HG03039 (cell line): ENCODE measurements around the gene TFB2M.
A peak's percentile ranks its signal among the peaks of the same experiment; 100 is the strongest.
"Not testable (repeated sequence)": the region's sequence is repeated elsewhere in the genome, so short reads cannot be mapped to it uniquely, and the experiment has no call there.

Experiments
- ATAC-seq: cut with Tn5 transposase; IDR thresholded peaks from one replicate; pipeline ENCODE4 v1.9.1; 2021; ENCODE audit warnings: mild to moderate bottlenecking, moderate library complexity; ENCODE audit not compliant: unreplicated experiment

Gene TFB2M, protein sequence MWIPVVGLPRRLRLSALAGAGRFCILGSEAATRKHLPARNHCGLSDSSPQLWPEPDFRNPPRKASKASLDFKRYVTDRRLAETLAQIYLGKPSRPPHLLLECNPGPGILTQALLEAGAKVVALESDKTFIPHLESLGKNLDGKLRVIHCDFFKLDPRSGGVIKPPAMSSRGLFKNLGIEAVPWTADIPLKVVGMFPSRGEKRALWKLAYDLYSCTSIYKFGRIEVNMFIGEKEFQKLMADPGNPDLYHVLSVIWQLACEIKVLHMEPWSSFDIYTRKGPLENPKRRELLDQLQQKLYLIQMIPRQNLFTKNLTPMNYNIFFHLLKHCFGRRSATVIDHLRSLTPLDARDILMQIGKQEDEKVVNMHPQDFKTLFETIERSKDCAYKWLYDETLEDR

GRCh38 chr1:246566128-246566812 is at the start of gene TFB2M, which contains the start of gene CNST:
TSS of gene TFB2M (minus strand) at chr1:246566261. CDS start at chr1:246566138, 123 bp downstream.
TSS of gene CNST (plus strand) at chr1:246566456. CDS start at chr1:246591563, 25,107 bp downstream.
- ATAC-seq = peak; percentile 92

DNA sequence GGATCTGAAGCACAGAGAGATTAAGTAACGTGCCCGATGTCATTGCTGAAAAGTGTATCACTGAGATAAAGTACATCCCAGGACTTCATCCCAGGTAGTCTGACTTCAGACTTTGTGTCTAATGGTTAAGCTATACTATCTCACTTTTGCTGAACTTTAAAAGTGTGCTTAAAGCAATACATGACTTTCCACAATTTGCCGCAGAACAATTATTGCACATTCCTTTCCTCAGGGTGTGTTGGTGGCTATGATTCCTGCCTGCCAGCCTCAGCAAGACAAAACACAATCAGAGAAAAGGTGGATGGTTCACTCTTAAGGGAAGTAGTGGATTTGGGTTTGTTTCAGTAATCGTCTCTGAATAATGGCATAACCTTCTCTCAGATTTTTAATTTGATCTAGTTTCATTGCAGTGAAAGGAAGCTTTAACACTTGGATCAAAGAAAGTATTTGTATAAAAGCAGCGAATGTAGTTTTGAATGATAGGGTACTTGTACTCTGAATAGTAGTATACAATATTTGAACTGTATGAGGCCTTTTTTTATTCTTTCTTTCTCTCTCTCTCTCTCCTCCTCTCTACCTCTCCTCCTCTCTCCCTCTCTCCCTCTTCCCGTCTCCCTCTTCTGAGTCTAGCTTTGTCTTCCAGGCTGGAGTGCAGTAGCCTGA is 47.2 kb upstream of the TFB2M start:
- ATAC-seq = no peak

DNA sequence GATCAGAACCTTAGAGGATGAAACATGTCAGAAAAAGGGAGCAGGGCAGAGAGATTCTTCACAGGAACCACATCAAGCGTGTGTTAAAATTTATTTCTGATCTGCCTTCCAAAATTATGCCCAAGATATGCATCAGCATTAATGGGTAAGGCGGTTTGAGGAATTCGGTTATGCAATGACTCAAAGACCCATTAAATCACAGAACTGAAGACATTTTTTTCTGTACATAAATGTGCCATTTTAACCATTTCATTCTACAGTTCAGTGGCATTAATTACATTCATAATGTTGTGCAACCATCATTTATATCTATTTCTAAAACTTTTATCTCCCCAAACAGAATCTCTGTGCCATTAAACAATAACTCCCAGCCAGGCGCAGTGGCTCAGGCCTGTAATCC is 43.6 kb upstream of the TFB2M start:
- ATAC-seq = no peak

- no peak for ATAC-seq
Observed at GRCh38 chr1:246608616-246609376, 42.7 kb upstream of the TFB2M start.

GRCh38 chr1:246607462-246607861 is 41.4 kb upstream of the TFB2M start:
- no peak for ATAC-seq

DNA sequence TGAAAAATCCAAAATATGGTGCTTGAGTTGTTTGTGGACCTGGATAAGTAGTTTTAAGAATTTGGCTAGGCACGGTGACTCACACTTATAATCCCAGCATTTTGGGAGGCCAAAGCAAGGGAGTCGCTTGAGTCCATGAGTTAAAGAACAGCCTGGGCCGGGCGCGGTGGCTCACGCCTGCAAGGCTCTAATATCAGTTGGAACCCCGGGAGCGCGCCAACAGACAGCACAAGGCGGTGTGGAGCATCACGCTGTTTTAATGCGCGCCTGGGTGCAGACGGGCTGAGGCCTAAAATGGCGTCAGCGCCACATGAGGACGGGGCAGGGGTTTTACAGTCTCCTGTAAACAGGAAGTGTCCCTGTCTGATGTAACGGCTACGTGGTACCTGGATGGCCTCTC is 39.2 kb upstream of the TFB2M start:
- not testable (repeated sequence) for ATAC-seq

- ATAC-seq = no peak
Observed at GRCh38 chr1:246602194-246602593, 36.1 kb upstream of the TFB2M start.

DNA sequence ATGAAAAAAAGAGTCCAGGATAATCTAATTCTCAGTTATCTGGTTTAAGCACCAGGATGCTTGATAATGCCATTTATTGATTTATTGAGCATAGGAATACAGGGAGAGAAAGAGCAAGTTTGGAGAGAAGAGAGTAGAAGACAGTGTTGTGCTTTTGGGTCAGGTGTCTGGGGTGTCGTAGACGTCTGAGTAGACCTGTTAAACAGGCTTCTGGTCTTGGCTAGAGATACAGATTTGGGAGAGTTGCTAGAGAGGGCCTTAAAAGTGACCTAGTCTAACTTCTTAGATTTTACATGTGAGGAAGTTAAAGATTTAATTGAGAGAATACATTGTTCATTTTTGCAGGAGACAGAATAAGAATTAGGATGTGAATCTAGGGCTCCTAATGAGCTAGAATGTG is 34.5 kb upstream of the TFB2M start:
- no peak for ATAC-seq

DNA sequence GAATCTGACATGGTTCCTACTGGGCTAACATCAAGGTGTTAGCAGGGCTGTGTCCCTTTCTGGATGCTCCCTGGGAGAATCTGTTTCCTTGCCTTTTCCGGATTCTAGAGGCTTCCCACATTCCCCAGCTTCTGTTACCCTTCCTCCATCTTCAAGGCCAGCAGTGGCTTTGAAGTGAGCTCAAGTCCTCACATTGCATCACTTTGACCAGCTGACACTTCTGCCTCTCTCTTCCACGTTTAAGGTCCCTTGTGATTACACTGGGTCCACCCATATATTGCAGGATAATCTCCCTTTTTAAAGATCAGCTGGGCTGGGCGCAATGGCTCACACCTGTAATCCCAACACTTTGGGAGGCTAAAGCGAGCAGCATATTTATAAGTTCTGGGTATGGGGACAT is 33.3 kb upstream of the TFB2M start:
- ATAC-seq = no peak

- ATAC-seq = no peak
Observed at GRCh38 chr1:246597971-246598370, 31.9 kb upstream of the TFB2M start.

DNA sequence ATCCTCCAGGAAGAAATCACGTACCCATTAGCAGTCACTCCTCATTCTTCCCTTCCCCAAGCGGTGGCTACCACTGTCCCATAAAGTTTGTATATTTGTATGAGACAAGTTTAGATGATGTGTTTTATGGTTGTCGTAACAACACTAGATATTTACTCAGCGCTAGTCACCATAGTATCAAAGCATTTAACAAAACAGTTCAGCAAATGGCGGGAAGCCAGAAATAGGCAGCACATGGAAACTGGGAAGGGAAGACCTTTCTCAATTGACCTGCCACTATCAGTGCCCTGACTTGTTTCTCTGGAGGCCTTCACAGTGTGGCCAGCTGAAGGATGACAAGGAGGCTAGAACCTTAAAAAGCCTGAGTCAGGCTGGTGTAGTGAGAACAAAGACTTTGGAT is 31.3 kb upstream of the TFB2M start:
- no peak for ATAC-seq

DNA sequence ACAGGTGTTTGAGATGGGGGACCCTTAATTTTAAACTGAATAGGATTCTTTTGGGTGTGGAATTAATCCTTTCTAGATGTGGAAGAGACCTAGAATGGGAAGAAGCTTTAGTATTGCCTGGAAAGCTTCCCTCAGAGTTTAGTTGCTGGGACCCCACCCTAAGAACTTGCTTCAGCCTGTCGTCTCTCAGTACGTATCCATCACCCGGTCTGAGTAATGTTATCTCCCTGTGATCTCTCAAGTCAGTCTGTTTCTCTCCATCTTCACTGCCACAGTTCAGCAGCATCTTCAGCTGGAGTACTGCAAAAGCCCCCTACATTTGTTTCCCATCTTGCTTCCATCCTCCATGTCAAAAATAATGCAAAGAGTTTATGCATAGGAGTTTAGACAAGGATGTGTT is 29.1 kb upstream of the TFB2M start:
- no peak for ATAC-seq

- ATAC-seq = no peak
Observed at GRCh38 chr1:246592695-246593094, 26.6 kb upstream of the TFB2M start.

DNA sequence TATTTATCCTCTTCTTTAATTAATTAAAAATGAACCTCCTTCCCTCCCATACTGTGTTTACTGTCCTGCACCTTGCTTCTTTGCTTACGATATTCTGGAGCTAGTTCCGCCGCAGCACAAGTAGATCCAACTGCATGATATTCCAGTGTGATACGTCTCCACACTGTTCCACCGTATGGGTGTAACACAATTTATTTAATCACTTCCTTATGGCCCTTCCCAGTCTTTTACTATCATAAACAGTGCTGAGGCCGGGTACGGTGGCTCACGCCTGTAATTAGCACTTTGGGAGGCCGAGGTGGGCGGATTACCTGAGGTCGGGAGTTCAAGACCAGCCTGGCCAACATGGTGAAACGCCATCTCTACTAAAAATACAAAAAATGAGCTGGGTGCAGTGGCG is 25.9 kb upstream of the TFB2M start:
- ATAC-seq = no peak

- ATAC-seq = peak; percentile 97
Observed at GRCh38 chr1:246591504-246591903, 25.4 kb upstream of the TFB2M start.

DNA sequence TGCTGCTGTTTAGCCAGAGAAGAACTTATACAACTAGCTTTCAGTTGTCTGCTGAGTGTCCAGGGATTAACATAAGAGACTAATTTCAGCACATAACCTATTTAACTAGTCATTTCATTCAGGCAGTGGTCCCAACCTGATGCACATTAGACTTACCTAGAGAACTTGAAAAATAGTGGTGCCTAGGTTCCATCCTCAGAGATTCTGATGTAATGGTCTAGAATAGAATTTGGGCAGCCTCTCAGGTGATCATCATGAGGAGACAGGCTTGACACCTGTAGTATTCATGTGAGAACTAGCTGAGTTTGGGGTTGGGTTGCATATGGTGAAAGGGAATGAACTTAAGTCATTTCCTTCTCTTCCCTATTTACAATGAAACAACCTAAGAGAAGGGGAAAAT is 25.0 kb upstream of the TFB2M start:
- ATAC-seq = peak; percentile 23

- not testable (repeated sequence) for ATAC-seq
Observed at GRCh38 chr1:246589919-246590318, 23.9 kb upstream of the TFB2M start.

GRCh38 chr1:246588159-246588721 is 22.2 kb upstream of the TFB2M start:
- ATAC-seq = no peak

DNA sequence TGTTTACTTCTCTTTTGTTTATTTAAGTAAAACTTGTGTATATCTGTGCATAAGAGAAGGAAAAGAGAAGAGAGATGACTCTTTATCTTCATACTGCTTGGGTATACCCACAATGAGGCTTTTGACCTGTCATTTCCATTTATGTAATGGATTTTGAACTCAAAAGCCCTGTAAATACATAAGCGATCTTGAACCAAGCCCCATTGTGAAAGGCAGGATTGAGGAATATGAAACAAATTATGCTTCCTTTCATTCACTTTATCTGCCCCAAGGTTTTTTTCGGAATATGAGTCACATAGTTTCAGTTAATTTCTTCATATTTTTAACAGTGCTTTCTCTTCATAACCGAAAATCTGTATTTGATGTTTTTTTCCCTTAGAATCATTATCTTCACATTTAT is 21.5 kb upstream of the TFB2M start:
- ATAC-seq = no peak

GRCh38 chr1:246587032-246587431 is 21.0 kb upstream of the TFB2M start:
- no peak for ATAC-seq
